Fibroblast of upper back skin (primary cell): ENCODE data around the gene CACTIN.

Source experiments
- DNase-seq: peaks from one replicate; pipeline ENCODE4 v3.0.0-alpha.2; 2013

Gene CACTIN

DNA sequence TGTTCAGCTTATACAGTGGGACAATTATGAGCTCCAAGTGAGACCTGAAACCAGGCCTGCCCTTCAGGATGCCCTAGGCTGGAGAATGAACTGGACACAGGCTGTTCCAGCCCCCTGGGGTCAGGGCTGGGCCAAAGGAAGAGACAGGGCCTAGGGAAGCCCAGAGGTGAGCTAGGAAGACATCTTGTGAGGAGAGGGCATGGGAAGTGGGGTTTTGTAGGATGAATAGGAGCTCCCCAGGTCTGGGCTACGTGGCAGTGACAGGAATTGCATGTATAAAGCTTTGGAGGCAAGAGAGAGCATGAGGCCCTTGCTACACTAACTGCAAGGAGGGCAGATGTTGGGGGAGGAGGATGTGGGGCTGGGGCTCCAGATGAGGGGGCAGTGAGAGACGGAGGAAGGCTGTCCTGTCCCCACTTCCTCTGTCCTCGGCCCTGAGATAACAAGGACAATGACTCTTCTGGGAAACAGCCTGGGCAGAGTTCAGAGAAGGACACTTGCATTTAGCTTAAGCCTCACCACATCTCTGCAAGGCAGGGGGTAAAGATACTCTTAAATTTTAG, 18.4 kb downstream of the CACTIN start:
- no peak for DNase-seq

DNA sequence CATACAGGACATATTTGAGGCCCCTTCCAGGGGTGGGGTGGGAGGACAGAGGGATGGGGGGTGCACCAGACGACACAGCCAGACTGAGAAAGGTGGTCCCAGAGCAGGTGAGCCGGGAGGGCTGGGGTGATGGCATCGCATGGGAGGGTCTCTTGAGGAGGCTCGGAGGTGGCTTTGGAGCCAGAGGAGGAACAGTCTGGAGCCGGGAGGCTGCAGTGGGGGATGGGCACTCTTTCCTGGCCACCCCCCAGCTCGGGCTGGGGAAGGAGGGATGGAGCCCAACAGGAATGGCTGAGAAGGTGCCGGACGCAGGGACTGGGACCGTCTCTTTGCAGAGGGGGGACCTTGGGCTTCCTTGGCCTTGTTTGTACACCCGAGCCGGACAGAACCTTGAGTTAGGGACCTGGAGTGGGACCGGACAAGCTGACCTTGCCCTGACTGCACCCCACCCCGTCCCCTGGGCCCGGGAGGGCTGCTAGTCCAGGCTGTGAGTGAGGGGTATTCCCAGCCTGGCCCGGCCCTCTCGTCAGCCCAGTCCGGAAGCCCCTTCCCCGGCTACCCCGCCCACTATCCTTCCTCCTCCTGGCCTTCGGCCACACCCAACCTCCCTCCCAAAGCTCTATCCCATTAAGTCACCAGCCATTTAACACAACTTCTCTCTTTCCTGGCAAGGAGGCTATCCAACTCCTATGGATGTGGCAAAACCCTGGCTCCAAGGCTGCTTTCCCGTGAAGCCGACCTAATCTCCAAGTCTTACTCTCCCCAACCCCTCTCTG, 19.1 kb downstream of the CACTIN start:
- DNase-seq: peak; percentile 37

DNA sequence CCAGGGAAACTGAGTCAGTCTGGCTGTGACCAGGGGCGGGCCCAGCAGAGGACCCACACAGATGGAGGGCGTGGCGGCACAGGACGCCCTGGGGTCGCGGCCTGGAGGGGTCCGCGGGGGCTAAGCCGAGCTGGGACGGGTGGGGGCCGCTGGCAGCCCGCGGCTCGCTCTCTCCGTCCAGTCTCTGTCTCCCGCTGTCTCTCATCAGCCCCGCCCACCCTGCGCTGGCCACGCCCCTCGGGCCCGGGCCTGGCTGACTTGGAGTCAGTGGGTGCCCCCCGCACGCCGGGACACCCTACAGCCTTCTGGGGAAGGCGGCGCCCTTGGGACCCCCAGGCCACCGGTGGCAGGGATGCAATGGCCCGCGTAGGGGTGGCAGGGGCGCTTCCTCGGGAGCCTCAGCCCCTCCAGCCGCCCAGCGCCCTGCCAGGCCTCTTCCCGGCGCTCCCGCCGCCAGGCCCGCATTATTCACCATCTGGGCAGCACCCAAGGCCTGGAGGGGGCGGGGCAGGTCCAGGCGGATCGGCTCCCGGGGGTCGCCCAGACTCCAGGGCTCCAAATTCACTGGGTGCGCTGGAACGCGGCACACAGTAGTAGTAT, 19.8 kb downstream of the CACTIN start, which contains the start of gene TBXA2R:
TSS of gene TBXA2R (minus strand) at position 186 of the 600 bp plus-strand sequence. CDS start 6,241 bp downstream, outside the sequence.
- DNase-seq: peak; percentile 61

DNA sequence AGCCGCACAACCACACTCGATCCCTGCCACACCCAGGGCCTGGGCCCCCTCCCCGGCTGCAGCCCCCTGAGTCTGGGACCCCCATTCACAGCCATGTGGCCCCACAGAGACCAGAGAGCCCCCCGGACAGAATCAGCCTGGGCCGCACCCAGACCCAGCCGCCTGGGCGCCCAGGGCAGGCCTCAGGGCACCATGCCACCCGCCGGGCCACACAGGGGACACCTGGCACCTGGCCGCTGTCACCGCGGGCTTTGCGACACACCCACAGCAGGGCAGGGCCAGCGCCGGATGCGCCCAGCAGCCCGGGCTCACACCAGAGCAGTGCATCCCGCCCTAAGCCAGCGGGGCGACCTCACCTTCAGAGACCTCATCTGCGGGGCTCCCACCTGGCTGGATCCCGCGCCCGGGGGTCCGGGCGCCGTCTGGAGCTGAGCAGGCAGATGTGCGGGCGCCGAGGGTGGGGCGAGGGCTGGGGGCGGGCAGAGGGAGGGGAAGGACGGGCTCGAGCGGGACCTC, 20.4 kb downstream of the CACTIN start:
- DNase-seq: no peak

DNA sequence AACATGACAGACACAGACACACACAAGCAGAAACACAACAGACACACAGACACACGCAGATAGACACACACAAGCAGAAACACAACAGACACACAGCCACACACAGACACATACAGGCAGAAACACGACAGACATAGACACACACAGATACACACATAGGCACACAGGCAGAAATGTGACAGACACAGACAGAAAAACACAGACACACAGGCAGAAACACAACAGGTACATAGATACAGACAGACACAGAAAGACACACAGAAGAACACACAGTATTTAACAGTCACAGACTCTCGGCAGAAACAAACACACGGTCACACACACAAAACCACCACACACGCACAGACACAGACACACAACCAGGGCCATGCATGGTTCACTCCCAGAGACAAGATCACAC, 20.8 kb downstream of the CACTIN start:
- no peak for DNase-seq

DNA sequence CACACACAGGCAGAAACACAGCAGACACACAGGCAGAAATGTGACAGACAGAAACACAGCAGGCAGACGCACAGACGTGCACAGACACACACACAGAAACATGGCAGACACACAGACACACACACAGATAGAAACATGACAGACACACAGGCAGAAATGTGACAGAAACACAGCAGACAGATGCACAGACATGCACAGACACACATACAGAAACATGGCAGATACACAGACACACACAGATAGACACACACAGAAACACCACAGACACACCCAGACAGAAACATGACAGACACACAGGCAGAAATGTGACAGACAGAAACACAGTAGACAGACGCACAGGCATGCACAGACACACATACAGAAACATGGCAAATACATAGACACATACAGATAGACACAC, 21.2 kb downstream of the CACTIN start:
- DNase-seq: no peak

DNA sequence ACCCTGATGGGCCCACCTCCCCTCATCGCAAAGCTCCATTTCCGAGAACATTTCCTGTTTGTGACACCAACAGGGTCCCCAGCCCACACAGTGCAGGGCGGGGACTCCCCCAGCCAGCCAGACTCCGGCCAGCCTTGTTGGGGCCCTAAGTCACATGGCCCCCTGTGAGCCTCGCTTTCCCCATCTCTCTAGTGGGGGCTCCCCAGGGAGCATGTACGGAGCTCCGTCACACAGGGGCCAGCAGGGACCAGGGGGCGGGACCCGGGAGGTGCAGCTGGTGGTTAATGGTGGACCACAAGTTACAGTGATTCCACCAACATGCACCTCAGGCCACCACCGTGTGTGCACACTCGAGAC, 21.6 kb downstream of the CACTIN start:
- no peak for DNase-seq

DNA sequence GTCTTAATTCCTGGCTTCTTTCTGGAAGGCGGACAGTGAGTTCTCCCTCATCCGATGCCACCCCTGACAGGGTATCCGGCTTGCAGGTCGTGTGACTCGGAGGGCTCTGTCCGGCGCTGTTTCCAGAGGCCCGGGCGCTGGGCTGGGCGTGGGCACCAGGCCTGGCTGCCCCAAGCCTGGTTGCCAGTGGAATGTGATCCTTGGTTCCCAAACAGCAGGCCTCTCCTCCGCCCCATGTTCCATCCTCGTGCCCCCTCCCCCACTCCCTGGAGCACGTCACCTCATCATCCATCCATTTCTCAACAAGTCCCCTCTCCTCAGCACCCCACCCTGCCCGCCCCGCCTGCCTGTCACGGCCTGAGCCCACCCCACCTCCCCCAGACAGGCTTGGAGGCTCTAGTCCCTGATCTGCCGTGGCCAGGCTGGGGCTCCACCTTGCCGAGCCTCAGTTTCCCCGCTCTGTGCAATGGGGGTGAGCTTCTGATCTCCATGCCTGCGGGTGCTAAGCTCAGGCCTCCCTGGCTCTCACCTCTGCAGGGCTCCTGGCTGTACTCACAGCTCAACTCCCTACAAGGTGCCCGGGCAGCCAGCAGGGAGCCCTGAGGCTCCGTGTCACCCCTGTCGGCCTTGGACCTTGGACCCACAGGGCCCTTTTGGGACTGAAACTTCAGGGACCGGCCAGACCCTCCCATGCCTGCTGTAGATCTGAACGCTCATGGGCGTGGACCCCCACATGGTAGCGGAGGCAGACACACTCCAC, 22.2 kb downstream of the CACTIN start:
- no peak for DNase-seq

DNA sequence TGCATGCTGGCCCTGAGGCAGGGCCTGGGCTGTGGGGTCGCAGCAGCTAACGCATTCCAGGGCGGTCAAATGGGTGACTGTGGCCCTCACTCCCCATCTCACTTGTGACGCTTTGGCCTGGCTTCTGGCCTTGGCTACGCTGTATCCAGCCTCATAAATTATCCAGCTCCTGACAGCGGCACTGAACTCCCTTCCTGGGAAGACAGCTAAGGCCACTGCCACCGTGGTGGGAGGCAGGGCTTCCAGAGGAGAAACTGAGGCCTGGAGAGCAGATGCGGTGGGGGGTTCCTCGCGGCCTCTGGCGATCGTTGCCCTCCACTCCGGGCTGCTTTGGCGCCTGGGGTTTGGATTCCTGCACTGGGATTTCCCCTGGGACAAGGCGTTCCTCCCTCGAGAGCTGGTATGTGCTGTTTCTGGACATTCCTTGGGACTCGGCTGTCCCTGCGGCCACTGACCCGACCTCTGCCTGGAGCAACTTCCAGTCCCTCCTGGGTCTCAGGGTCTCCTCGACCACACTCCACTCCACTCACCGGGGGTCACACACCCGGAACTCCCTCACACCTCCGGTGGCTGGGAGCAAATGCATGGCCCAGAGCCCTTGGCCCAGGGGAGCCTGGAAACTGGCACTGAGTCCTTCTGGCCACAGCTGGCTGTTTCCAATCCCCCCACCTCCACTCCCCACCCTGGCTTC, 23.3 kb downstream of the CACTIN start:
- no peak for DNase-seq

DNA sequence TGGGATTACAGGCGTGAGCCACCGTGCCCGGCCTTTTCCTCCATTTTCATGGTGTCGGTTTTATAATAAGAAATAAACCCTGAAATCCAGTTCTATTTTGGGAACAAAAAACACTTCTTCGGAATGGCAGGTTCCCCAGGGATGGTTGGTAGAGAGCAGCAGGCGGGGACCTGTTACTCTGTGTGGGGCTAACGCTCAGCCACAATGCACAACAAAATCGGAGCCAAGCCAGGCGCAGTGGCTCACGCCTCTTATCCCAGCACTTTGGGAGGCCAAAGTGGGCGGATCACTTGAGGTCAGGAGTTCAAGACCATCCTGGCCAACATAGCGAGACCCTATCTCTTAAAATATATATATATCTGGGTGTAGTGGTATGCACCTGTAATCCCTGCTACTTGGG, 25.6 kb downstream of the CACTIN start:
- DNase-seq: no peak

DNA sequence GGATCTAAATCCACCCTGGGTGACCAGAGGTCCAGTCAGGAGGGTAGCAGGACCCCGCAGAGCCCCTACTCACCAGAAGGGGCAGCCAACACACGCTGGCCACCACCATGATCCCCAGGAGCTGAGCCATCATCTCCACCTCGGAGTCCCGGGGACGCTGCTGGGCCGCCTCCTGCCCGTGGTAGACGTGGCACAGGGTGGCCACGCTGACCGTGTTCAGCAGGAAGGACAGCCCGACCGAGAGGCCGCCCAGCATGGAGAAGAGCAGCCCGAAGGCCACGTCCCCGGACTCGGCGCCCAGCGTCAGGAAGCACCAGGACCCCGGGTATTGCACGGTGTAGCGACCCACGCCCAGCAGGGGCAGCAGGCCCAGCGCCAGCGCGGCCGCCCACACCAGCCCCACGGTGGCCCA, 26.8 kb downstream of the CACTIN start:
- DNase-seq: no peak

DNA sequence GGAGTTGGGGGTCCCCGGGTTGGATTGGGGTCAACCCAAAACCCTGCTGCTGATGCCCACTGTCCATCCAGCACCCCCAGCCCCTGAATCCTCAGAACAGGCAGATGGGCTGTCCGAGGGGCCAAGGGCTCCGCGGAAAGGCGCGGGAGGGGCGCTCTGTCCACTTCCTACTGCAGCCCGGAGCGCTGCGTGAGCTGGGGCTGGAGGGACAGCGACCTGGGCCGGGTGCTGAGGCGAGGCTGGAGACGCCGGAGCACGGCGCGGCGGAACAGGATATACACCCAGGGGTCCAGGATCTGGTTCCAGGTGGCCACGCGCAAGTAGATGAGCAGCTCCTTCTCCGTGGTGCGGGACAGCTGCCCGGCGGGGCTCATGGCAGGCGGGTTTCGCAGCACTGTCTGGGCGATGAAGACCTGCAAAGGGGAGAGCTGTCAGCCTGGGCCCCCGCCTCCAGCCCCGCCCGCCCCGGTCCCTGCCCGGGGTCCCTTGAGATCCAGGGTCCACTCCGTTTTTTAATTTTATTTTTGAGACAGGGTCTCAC, 31.0 kb downstream of the CACTIN start:
- no peak for DNase-seq

DNA sequence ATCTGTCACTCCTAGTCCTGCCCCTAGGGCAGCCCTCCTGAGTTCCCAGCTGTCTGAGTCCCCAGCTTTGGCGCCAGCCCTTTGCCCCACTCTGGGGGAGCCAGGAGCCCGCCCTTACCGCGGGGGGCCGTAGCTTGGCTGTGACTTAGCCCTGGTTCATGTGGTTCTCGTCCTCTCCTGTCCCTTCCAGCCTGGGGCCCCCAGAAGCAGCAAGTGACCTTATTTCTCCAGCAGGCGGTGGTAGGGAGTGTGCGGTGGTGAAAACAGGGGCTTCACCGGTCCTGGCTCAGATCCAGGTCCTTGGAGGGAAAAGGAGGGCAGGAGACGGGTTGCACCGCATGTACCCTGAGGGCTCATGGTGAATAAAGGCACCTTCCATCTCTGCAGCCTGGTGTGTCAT, 33.4 kb downstream of the CACTIN start:
- DNase-seq: no peak

DNA sequence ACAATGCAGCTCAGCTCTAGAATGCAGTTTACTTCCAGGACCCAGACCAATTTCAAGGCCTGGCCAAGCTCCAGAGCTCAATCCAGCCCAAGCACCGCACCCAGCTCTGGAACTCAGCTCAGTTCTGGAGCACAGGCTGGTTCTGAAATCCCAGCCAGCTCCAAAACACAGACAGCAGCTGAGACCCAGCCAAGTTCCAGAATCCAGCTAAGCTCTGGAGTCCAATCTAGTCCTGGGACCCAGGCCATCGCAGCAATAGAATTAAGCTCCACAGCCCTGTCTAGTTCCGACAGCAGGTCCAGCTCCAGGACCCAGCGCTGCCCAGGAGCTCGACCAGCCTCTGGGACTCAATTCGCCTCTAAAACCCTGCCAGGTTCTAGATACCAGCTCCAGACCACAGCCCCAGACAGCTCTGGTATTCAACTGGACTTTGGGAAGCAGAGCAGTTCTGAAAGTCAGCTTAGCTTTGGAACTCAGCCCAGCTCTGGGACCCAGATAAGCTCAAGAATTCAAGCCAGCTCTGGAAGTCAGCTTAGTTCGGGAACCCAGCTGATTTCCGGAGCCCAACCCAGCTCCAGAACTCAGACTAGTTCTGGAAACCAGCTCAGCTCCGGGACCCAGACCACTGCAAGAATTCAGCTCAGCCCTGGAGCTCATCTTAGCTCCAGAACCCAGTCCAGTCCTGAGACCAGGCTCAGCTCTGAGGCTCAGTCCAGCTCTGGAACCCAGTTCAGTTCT, 34.5 kb downstream of the CACTIN start:
- no peak for DNase-seq

DNA sequence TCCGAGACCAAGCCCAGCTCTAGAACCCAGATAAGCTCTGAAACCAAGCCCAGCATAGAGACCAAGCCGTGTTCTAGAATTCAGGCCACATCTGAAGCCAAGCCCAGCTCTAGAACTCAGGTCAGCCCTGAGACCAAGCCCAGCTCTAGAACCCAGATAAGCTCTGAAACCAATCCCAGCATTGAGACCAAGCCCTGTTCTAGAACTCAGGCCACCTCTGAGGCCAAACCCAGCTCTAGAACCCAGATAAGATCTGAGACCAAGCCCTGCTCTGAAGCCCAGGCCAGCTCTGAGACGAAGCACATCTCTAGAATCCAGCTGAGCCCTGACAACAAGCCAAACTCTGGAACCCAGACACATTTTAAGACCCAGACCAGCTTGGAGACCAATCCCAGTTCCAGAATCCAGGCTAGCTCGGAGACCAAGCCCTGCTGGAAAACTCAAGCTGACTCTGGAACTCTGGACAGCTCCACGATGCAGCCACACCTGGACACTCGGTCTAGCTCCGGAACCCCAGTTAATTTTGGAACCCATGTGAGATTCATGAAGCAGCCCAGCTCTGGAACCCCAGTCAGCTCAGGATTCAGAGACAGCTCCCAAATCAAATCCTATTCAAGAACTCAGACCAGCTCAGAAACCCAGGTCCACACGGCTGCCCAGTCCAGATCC, 35.5 kb downstream of the CACTIN start:
- DNase-seq: no peak

DNA sequence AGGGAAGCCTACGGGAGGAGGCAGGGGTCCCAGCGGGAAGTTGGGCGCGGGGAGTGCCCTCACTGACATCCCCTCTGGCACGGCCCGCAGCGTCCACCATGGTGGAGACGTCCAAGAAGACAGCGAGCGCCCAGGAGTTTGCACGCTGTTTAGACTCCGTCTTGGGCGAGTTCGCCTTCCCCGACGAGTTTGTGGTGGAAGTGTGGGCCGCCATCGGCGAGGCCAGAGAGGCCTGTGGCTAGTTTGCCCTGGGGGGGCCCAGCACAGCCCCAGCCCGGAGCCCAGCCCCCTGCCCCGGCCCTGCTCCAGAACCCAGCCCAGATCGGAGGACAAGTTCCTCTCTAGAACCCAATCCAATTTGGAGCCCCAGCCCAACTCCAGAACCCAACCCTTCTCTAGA, 36.6 kb downstream of the CACTIN start:
- no peak for DNase-seq

DNA sequence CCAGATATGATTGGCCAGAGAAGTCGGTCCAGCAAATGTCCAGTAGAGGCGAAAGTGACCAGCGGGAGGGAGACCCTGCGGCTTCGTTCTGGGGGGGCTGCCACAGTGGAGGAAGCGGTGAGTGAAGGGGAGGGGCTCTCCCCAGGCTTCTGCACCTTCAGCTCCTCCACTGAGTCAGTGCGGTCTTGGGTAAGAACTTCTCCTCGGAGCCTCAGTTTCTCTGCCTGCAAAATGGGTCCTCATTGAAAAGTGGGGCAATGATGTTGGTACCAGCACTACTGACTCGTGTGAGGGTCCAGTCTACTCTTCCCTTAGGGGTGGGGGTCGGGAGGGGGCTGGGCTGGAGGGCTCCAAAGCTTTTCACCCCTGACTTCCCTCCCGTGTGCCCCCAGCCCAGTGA, 37.2 kb downstream of the CACTIN start:
- no peak for DNase-seq

DNA sequence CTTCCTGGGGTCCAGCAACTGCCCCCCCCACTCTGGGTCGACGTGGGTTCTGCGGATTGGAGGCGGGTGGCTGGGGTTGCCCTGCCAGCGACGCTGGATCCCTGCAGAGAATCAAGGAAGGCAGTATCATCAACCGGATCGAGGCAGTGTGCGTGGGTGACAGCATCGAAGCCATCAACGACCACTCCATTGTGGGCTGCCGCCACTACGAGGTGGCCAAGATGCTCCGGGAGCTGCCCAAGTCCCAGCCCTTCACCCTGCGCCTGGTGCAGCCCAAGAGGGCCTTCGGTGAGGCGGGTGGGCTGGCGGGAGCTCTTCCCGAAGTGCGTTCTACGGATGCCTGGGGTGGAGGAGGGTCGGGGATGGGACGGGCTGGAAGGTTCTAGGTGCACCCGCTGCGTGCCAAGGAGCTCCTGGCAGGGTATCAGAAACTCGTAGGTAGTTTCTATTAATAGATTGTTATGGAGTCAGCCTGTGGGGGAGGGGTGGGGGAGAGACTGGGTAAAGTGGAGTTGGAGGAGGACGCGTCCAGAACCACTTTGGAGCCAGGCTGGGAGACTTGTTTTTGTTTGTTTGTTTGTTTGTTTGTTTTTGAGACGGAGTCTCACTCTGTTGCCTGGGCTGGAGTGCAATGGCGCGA, 39.8 kb downstream of the CACTIN start:
- no peak for DNase-seq

DNA sequence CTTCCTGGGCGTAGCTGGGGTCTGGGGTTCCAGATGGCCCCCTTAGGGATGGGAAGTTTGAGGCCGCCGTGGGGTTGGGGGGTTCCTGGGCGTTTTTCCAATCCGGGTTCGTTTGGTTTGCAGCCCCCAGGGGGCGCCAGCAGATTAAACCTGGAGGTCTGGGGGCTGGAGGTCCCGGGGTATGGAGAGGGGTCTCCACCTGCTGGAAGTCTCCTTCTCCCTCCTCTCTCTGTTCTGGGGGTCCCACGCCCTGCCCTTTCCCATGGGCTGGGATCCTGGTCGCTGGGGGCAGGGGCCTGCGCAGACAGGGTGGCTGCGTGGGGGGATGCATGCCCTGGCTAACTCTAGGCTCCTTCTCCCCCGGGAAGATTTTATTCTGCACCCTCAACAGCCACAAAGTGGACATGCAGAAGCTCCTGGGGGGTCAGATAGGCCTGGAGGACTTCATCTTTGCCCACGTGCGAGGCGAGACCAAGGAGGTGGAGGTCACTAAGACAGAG, 40.4 kb downstream of the CACTIN start:
- DNase-seq: no peak
